Measurements from ENCODE around the gene TRMT2A. TPM values are rescaled to one million over a fixed set of nuclear protein-coding genes. Genes with fewer than 3 reads are reported as not detected.

Gene TRMT2A
- polyA plus RNA-seq, 1 donor (not counting 4 experiments of a cell fraction or from before 2014, with no cell fraction given), result 18.3 TPM

DNA sequence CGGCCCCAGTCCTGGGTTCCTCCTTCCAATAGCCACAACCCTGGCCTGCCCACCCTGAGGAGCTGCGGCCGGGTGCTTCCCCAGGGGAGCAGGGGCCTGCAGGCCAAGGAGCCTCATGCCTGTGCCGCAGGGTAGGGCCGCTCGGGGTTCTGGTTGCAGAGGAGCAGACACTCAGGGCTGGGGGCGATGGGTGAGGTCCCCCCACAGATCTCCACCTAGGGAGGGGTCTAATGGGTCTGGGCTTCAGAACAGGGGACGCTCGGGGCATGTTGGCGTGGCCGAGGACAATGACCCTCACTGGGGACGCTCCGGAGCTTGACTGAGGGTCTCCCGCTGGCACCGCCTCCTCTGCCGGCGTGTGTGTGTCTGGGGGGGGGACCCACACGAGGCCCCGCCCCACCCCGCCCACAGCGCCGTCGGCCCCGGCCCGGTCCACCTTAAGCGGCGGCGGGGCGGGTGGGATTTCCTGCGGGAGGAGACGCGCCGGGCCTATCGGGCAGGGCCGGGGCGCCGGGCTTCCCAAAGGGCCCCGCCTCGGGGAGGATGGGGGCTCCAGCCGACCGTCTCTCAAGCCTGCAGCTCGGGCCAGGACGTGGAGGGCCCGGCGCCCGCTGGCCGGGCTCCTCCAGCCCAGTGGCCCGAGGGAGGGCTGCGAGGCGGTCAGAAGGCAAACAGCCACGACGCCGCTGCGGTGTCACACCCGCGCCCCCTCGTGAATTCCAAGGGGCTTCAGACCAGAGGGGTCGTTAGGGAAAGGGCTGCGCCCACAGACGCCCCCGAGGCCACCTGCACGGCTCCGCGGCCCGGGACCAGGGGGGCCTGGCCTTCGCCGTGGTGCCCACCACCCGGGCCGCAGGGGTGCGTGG, 13.9 kb upstream of the TRMT2A start:
- no peak for FAIRE-seq
- dilution Hi-C loops (cut with MboI; ENCODE audit: extremely low pct_ligation_motif_present, low sequenced_read_pairs), result no loop called here
- H3K27ac ChIP-seq (ENCODE audit: control insufficient read depth, insufficient read depth, low read length), result no peak overlapping the region

DNA sequence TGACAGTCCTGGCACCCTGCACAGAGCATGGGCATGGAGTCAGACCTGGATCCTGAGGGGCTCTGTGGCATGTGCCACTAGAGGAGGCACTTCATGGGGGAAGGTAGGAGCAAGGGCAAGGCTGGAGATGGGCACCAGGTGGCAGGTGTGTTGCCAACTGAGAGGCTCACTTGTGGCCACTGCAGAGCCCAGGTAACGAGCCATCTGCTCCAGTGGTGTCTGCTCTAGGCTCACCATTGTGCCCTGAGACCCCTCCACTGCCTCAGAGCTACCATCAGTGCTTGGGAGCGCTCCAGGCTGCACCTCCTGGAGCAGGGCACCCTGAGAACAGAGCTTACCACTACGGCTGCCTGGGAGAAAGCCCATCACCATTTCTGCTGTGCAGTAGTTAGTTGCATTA, 13.3 kb upstream of the TRMT2A start:
- Histone ChIP-seq H3K36me3 (ENCODE audit: control insufficient read depth in 2 of 2, extremely low read depth in 1 of 2, insufficient read depth in 2 of 2, low read length in 2 of 2) (peaks cover 7 to 10% of the 10 kb centered on the region in 2 experiments), H3K27ac (ENCODE audit: control insufficient read depth, insufficient read depth, low read length) (no peak overlapping the region), H3K27me3 (ENCODE audit: control insufficient read depth, extremely low read depth, insufficient read depth, low read length) (no peaks in the 10 kb centered on the region), H3K4me1 (ENCODE audit: control insufficient read depth, extremely low read depth, insufficient read depth, low read length) (peaks cover 13% of the 10 kb centered on the region), H3K4me2 (ENCODE audit: control insufficient read depth, extremely low read depth, insufficient read depth, low read depth, low read length) (no peak overlapping the region), H3K79me2 (ENCODE audit: control insufficient read depth, insufficient read depth, low read length) (peaks cover 29% of the 10 kb centered on the region), H3K9me1 (ENCODE audit: control insufficient read depth, extremely low read depth, insufficient read depth, low read length) (no peaks in the 10 kb centered on the region), H3K9me3 (ENCODE audit: control insufficient read depth, low read depth, low read length) (no peaks in the 10 kb centered on the region), H3K9ac (ENCODE audit: control insufficient read depth, extremely low read depth, insufficient read depth, low read length) (no peak overlapping the region), H2AFZ (ENCODE audit: control insufficient read depth, low read length) (no peak overlapping the region), H3K4me3 (ENCODE audit: control insufficient read depth in 2 of 3, extremely low read depth in 1 of 3, insufficient read depth in 2 of 3, low read depth in 1 of 3, low read length in 3 of 3) (no peak overlapping the region), H4K20me1 (ENCODE audit: control insufficient read depth, extremely low read depth, insufficient read depth, low read length) (peaks cover 10% of the 10 kb centered on the region)
- DNase-seq (ENCODE audit: low read depth, low spot score) (no peak), FAIRE-seq (no peak)
- TF ChIP-seq EZH2 (IDR thresholded peaks at IDR 0.05; ENCODE audit: low read length), result no peak
- TF ChIP-seq, protein P1, sequence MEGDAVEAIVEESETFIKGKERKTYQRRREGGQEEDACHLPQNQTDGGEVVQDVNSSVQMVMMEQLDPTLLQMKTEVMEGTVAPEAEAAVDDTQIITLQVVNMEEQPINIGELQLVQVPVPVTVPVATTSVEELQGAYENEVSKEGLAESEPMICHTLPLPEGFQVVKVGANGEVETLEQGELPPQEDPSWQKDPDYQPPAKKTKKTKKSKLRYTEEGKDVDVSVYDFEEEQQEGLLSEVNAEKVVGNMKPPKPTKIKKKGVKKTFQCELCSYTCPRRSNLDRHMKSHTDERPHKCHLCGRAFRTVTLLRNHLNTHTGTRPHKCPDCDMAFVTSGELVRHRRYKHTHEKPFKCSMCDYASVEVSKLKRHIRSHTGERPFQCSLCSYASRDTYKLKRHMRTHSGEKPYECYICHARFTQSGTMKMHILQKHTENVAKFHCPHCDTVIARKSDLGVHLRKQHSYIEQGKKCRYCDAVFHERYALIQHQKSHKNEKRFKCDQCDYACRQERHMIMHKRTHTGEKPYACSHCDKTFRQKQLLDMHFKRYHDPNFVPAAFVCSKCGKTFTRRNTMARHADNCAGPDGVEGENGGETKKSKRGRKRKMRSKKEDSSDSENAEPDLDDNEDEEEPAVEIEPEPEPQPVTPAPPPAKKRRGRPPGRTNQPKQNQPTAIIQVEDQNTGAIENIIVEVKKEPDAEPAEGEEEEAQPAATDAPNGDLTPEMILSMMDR (optimal IDR thresholded peaks at IDR 0.05 in 1 of 3, IDR thresholded peaks at IDR 0.05 in 1 of 3, conservative IDR thresholded peaks at IDR 0.05 in 1 of 3; ENCODE audit: extremely low read depth in 1 of 3, insufficient read depth in 2 of 3, low read length in 3 of 3), result peak; percentile 42 to 56 (median 48)
- dilution Hi-C loops (cut with MboI; ENCODE audit: extremely low pct_ligation_motif_present, low sequenced_read_pairs), result no loop called here

More for the DNA sequence above, 13.9 kb upstream of the TRMT2A start:
- peak overlapping the region; percentile 51 for H2AFZ ChIP-seq (ENCODE audit: control insufficient read depth, low read length)
- peaks cover 5 to 8% of the 10 kb centered on the region in 2 experiments for H3K36me3 ChIP-seq (ENCODE audit: control insufficient read depth in 2 of 2, extremely low read depth in 1 of 2, insufficient read depth in 2 of 2, low read length in 2 of 2)
- peaks cover 36% of the 10 kb centered on the region for H3K79me2 ChIP-seq (ENCODE audit: control insufficient read depth, insufficient read depth, low read length)
- H3K27me3 ChIP-seq (ENCODE audit: control insufficient read depth, extremely low read depth, insufficient read depth, low read length), result no peaks in the 10 kb centered on the region
- peak overlapping the region; percentile 62 to 86 (median 65) for H3K4me3 ChIP-seq (ENCODE audit: control insufficient read depth in 2 of 3, extremely low read depth in 1 of 3, insufficient read depth in 2 of 3, low read depth in 1 of 3, low read length in 3 of 3)
- no peaks in the 10 kb centered on the region for H3K9me3 ChIP-seq (ENCODE audit: control insufficient read depth, low read depth, low read length)
- no peak for DNase-seq (ENCODE audit: low read depth, low spot score)
- peaks cover 13% of the 10 kb centered on the region for H3K4me1 ChIP-seq (ENCODE audit: control insufficient read depth, extremely low read depth, insufficient read depth, low read length)
- H3K4me2 ChIP-seq (ENCODE audit: control insufficient read depth, extremely low read depth, insufficient read depth, low read depth, low read length), result peak overlapping the region; percentile 74
- peak overlapping the region; percentile 52 for H3K9ac ChIP-seq (ENCODE audit: control insufficient read depth, extremely low read depth, insufficient read depth, low read length)
- no peak for TF ChIP-seq EZH2 (IDR thresholded peaks at IDR 0.05; ENCODE audit: low read length)
- TF ChIP-seq, protein P1 (optimal IDR thresholded peaks at IDR 0.05 in 1 of 3, IDR thresholded peaks at IDR 0.05 in 1 of 3, conservative IDR thresholded peaks at IDR 0.05 in 1 of 3; ENCODE audit: extremely low read depth in 1 of 3, insufficient read depth in 2 of 3, low read length in 3 of 3), result no peak
- H3K9me1 ChIP-seq (ENCODE audit: control insufficient read depth, extremely low read depth, insufficient read depth, low read length), result no peaks in the 10 kb centered on the region
- peaks cover 10% of the 10 kb centered on the region for H4K20me1 ChIP-seq (ENCODE audit: control insufficient read depth, extremely low read depth, insufficient read depth, low read length)

Data from keratinocyte (primary cell).